ENCODE data around the gene AKR1B1. TPM values are rescaled to one million over a fixed set of nuclear protein-coding genes. Genes with fewer than 3 reads are reported as not detected.

The AKR1B1 gene
- total RNA-seq, 1 experiment from 2014 or later = 104 TPM

- Histone ChIP-seq H3K4me1 (ENCODE audit: insufficient read depth, low read length, poor library complexity, severe bottlenecking) (no peaks in the 10 kb centered on the region), H3K27me3 (replicated peaks; ENCODE audit: insufficient read depth, low read depth, low read length, poor library complexity) (no peaks in the 10 kb centered on the region), H3K9me3 (ENCODE audit: low read depth, low read length, poor library complexity, severe bottlenecking) (no peaks in the 10 kb centered on the region), H3K27ac (ENCODE audit: low read depth, low read length, poor library complexity, severe bottlenecking) (no peak overlapping the region), H3K4me3 (ENCODE audit: low read depth, low read length, poor library complexity, severe bottlenecking) (no peak overlapping the region), H3K36me3 (ENCODE audit: insufficient read depth, low read length, poor library complexity, severe bottlenecking) (peaks cover 24% of the 10 kb centered on the region)
- TF ChIP-seq EZH2 (IDR thresholded peaks at IDR 0.05; ENCODE audit: borderline replicate concordance, low read depth, low read length, poor library complexity, severe bottlenecking) (no peak), CTCF (conservative IDR thresholded peaks at IDR 0.05; ENCODE audit: low read depth, low read length) (no peak)
- POLR2A ChIA-PET (ENCODE audit: low non-redundant PET) = no interaction called here
- CTCF ChIA-PET = no interaction called here
- no peak for DNase-seq (ENCODE audit: low spot score)
- intact Hi-C loops (cut with micrococcal nuclease; ENCODE audit: unreplicated experiment) = no loop called here
- no TSS peak for BruUV-seq (replicated peaks)
Measured at GRCh38 chr7:134446923-134447322, 12.0 kb downstream of the AKR1B1 start.

DNA sequence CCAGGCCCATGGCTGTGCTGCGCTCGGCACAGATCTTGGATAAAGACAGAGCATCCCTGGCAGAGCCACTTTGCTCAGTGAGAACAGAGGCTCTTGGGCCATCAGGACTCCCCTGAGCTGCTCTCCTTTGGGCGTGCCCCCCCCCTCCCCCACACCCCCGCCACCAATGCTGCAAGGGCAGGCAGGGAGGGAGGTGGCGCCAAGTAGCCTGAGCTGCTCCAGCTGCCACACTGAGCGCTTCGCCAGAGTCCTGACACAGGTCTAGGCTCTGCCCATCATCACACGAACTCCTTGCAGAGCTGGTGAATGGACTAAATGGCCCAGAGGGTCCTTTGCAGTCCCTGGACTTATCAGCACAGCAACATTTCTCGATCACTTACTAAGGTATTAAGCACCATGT is 12.5 kb downstream of the AKR1B1 start:
- Histone ChIP-seq H3K4me1 (ENCODE audit: insufficient read depth, low read length, poor library complexity, severe bottlenecking) (no peaks in the 10 kb centered on the region), H3K4me3 (ENCODE audit: low read depth, low read length, poor library complexity, severe bottlenecking) (no peak overlapping the region), H3K9me3 (ENCODE audit: low read depth, low read length, poor library complexity, severe bottlenecking) (no peaks in the 10 kb centered on the region), H3K27ac (ENCODE audit: low read depth, low read length, poor library complexity, severe bottlenecking) (no peak overlapping the region), H3K27me3 (replicated peaks; ENCODE audit: insufficient read depth, low read depth, low read length, poor library complexity) (no peaks in the 10 kb centered on the region), H3K36me3 (ENCODE audit: insufficient read depth, low read length, poor library complexity, severe bottlenecking) (peaks cover 24% of the 10 kb centered on the region)
- TF ChIP-seq CTCF (conservative IDR thresholded peaks at IDR 0.05; ENCODE audit: low read depth, low read length) = no peak
- no peak for TF ChIP-seq EZH2 (IDR thresholded peaks at IDR 0.05; ENCODE audit: borderline replicate concordance, low read depth, low read length, poor library complexity, severe bottlenecking)
- ChIA-PET POLR2A (ENCODE audit: low non-redundant PET) (no interaction called here), CTCF (no interaction called here)
- no peak for DNase-seq (ENCODE audit: low spot score)
- intact Hi-C loops (cut with micrococcal nuclease; ENCODE audit: unreplicated experiment) = no loop called here
- BruUV-seq (replicated peaks) = no TSS peak

- CTCF ChIA-PET = no interaction called here
- Histone ChIP-seq H3K27me3 (replicated peaks; ENCODE audit: insufficient read depth, low read depth, low read length, poor library complexity) (no peaks in the 10 kb centered on the region), H3K4me3 (ENCODE audit: low read depth, low read length, poor library complexity, severe bottlenecking) (no peak overlapping the region), H3K9me3 (ENCODE audit: low read depth, low read length, poor library complexity, severe bottlenecking) (no peaks in the 10 kb centered on the region), H3K4me1 (ENCODE audit: insufficient read depth, low read length, poor library complexity, severe bottlenecking) (no peaks in the 10 kb centered on the region), H3K27ac (ENCODE audit: low read depth, low read length, poor library complexity, severe bottlenecking) (no peak overlapping the region), H3K36me3 (ENCODE audit: insufficient read depth, low read length, poor library complexity, severe bottlenecking) (peaks cover 20% of the 10 kb centered on the region)
- intact Hi-C loops (cut with micrococcal nuclease; ENCODE audit: unreplicated experiment) = no loop called here
- TF ChIP-seq EZH2 (IDR thresholded peaks at IDR 0.05; ENCODE audit: borderline replicate concordance, low read depth, low read length, poor library complexity, severe bottlenecking) = no peak
- TF ChIP-seq CTCF (conservative IDR thresholded peaks at IDR 0.05; ENCODE audit: low read depth, low read length) = no peak
- no peak for DNase-seq (ENCODE audit: low spot score)
- no TSS peak for BruUV-seq (replicated peaks)
- POLR2A ChIA-PET (ENCODE audit: low non-redundant PET) = no interaction called here
Measured at GRCh38 chr7:134444961-134445315, 14.0 kb downstream of the AKR1B1 start.
